Measurements from ENCODE around the gene ACADS.

GRCh38 chr12:120719496-120720233 lies 6.0 kb upstream of the ACADS start:
- TF ChIP-seq CTCF (IDR thresholded peaks at IDR 0.05) (no peak), EP300 (IDR thresholded peaks at IDR 0.05) (no peak)
